ENCODE measurements around the gene CLINT1. TPM values are rescaled to one million over a fixed set of nuclear protein-coding genes. Genes with fewer than 3 reads are reported as not detected.

Gene CLINT1
- total RNA-seq, 1 experiment from 2014 or later: 69.2 TPM

- TF ChIP-seq EZH2 (IDR thresholded peaks at IDR 0.05) (no peak), ATF3 (IDR thresholded peaks at IDR 0.05) (no peak), REST (IDR thresholded peaks at IDR 0.05; ENCODE audit: low read depth) (no peak), MAX (IDR thresholded peaks at IDR 0.05) (no peak), YY1 (IDR thresholded peaks at IDR 0.05; ENCODE audit: extremely low read depth, insufficient replicate concordance, low read depth, low read length) (no peak)
- no peaks in the 10 kb centered on the region for H3K27me3 ChIP-seq (ENCODE audit: insufficient read depth, low read length)
- RAD21 ChIA-PET (ENCODE audit: low non-redundant PET in 1 of 2, low total read pairs in 2 of 2, uncharacterized antibody in 2 of 2, unreplicated experiment in 2 of 2): no interaction called here
- H3K4me3 ChIP-seq (replicated peaks in 1 of 2; ENCODE audit: low read depth in 1 of 2, low read length in 2 of 2): no peak overlapping the region
- DNase-seq (ENCODE audit: low read depth, low spot score): no peak
- H3K27ac ChIP-seq (ENCODE audit: low read depth, low read length): no peak overlapping the region
- POLR2A ChIA-PET: no interaction called here
- H3K36me3 ChIP-seq (ENCODE audit: control insufficient read depth in 1 of 2, insufficient read depth in 2 of 2, low read length in 2 of 2): peaks cover 9 to 12% of the 10 kb centered on the region in 2 experiments; a peak in 2 of 4 replicates
- H3K4me1 ChIP-seq (ENCODE audit: control insufficient read depth in 1 of 2, insufficient read depth in 2 of 2, low read length in 2 of 2): no peaks in the 10 kb centered on the region
- no peaks in the 10 kb centered on the region for H3K9me2 ChIP-seq (ENCODE audit: insufficient read depth)
- no peak overlapping the region for H2AFZ ChIP-seq (ENCODE audit: low read depth, low read length, poor library complexity, severe bottlenecking)
- H3K4me2 ChIP-seq (ENCODE audit: low read length): no peak overlapping the region
- BruUV-seq (replicated peaks): no TSS peak
- no peaks in the 10 kb centered on the region for H3K9me3 ChIP-seq (ENCODE audit: control insufficient read depth in 1 of 2, insufficient read depth in 1 of 2, low read depth in 1 of 2, low read length in 2 of 2)
- no peak for ATAC-seq
- H4K20me1 ChIP-seq (ENCODE audit: insufficient read depth): no peaks in the 10 kb centered on the region
- intact Hi-C loops (cut with micrococcal nuclease): no loop called here
- CTCF ChIA-PET: no interaction called here
- no peaks in the 10 kb centered on the region for H3K79me2 ChIP-seq (ENCODE audit: insufficient read depth, low read length)
- no peak overlapping the region for H3K9ac ChIP-seq (ENCODE audit: low read length)
Observed at GRCh38 chr5:157758706-157759105, 100.2 kb downstream of the CLINT1 start.

GRCh38 chr5:157756122-157756521 lies 102.8 kb downstream of the CLINT1 start:
- no peak overlapping the region for H3K27ac ChIP-seq (ENCODE audit: low read depth, low read length)
- H3K9ac ChIP-seq (ENCODE audit: low read length): no peak overlapping the region
- intact Hi-C loops (cut with micrococcal nuclease): no loop called here
- H4K20me1 ChIP-seq (ENCODE audit: insufficient read depth): no peaks in the 10 kb centered on the region
- no peaks in the 10 kb centered on the region for H3K79me2 ChIP-seq (ENCODE audit: insufficient read depth, low read length)
- no peaks in the 10 kb centered on the region for H3K27me3 ChIP-seq (ENCODE audit: insufficient read depth, low read length)
- H3K9me2 ChIP-seq (ENCODE audit: insufficient read depth): no peaks in the 10 kb centered on the region
- no peak overlapping the region for H2AFZ ChIP-seq (ENCODE audit: low read depth, low read length, poor library complexity, severe bottlenecking)
- BruUV-seq (replicated peaks): no TSS peak
- H3K4me2 ChIP-seq (ENCODE audit: low read length): no peak overlapping the region
- H3K9me3 ChIP-seq (ENCODE audit: control insufficient read depth in 1 of 2, insufficient read depth in 1 of 2, low read depth in 1 of 2, low read length in 2 of 2): no peaks in the 10 kb centered on the region
- no peak overlapping the region for H3K4me3 ChIP-seq (replicated peaks in 1 of 2; ENCODE audit: low read depth in 1 of 2, low read length in 2 of 2)
- H3K4me1 ChIP-seq (ENCODE audit: control insufficient read depth in 1 of 2, insufficient read depth in 2 of 2, low read length in 2 of 2): no peaks in the 10 kb centered on the region
- ATAC-seq (no peak), DNase-seq (ENCODE audit: low read depth, low spot score) (no peak)
- ChIA-PET CTCF (no interaction called here), POLR2A (no interaction called here), RAD21 (ENCODE audit: low non-redundant PET in 1 of 2, low total read pairs in 2 of 2, uncharacterized antibody in 2 of 2, unreplicated experiment in 2 of 2) (no interaction called here)
- peaks cover 11 to 18% of the 10 kb centered on the region in 2 experiments; a peak in 2 of 4 replicates for H3K36me3 ChIP-seq (ENCODE audit: control insufficient read depth in 1 of 2, insufficient read depth in 2 of 2, low read length in 2 of 2)
- TF ChIP-seq EZH2phosphoT487 (IDR thresholded peaks at IDR 0.05; ENCODE audit: borderline replicate concordance): no peak
- no peak for TF ChIP-seq RAD21 (IDR thresholded peaks at IDR 0.05; ENCODE audit: low read depth)
- no peak for TF ChIP-seq ATF3 (IDR thresholded peaks at IDR 0.05)
- TF ChIP-seq POLR2AphosphoS5 (IDR thresholded peaks at IDR 0.05; ENCODE audit: low read depth, low read length): no peak
- TF ChIP-seq SIN3A (IDR thresholded peaks at IDR 0.05; ENCODE audit: low read depth): no peak
- TF ChIP-seq ZFX (IDR thresholded peaks at IDR 0.05): no peak
- TF ChIP-seq EGR1 (IDR thresholded peaks at IDR 0.05; ENCODE audit: low read depth): no peak
- TF ChIP-seq FOSL1 (IDR thresholded peaks at IDR 0.05; ENCODE audit: low read depth): no peak
- no peak for TF ChIP-seq CEBPB (IDR thresholded peaks at IDR 0.05; ENCODE audit: low read depth)
- TF ChIP-seq SRF (IDR thresholded peaks at IDR 0.05; ENCODE audit: low read depth): no peak
- no peak for TF ChIP-seq EZH2 (IDR thresholded peaks at IDR 0.05)

Measured in HCT116 (cell line).